ENCODE results near the gene ALOXE3. TPM values are rescaled to one million over a fixed set of nuclear protein-coding genes. Genes with fewer than 3 reads are reported as not detected.
A peak's percentile ranks its signal among the peaks of the same experiment; 100 is the strongest.
"Not testable (repeated sequence)": the region's sequence is repeated elsewhere in the genome, so short reads cannot be mapped to it uniquely, and the experiment has no call there.

Gene ALOXE3
- polyA plus RNA-seq, 4 donors = 0.13 to 1.6 TPM; not detected in 2

DNA sequence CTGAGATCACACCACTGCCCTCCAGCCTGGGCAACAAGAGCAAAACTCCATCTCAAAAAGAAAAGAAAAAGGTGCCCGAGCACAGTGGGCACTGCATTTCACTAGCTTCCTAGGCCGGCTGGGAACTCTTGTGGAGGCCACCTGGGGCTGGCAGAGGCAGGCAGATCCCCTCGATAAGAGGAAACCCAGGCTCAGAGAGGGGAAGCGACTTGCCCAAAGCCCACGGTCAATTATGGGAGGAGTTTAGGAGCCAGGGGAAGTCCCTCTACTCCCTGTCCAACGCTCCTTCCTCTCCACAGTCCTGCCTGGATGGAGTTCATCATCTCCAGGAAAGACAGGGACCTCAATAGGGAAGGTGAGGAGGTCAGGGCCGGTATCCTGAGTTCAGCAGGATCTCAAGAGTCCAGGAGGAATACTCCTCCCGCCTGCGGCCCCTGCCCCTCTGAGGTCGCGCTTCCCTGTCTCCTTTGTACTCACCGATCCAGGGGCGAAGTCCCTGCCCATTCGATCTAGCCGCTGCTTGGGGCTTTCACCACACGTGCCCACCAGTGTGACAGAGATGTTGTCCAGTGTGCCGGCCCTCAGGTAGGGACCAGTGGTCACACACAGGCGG, 841 bp downstream of the ALOXE3 start:
- WGBS, 3 donors = 3 to 5% (median 4%) methylated on average over 18 of the region's 18 CpGs
- H3K27me3 ChIP-seq (ENCODE audit: control insufficient read depth in 3 of 3, insufficient read depth in 3 of 3, low read length in 3 of 3) = peaks cover 4 to 74% (median 18%) of the 10 kb centered on the region in 3 donors
- no peaks in the 10 kb centered on the region for H3K9me3 ChIP-seq (ENCODE audit: control insufficient read depth in 2 of 2, insufficient read depth in 1 of 2, low read depth in 1 of 2, low read length in 1 of 2)
- H3K4me3 ChIP-seq (ENCODE audit: low read depth in 1 of 3, low read length in 3 of 3) = peak overlapping the region in 2 of 3 donors; percentile 36 to 76
- FAIRE-seq (no peak), DNase-seq (peak; percentile 10 to 41)
- H3K27ac ChIP-seq (ENCODE audit: low read depth in 1 of 3, low read length in 2 of 3) = peak overlapping the region in 2 of 3 donors; percentile 63 to 67
- H3K36me3 ChIP-seq (ENCODE audit: control insufficient read depth in 3 of 3, insufficient read depth in 2 of 3, low read depth in 1 of 3, low read length in 3 of 3) = no peaks in the 10 kb centered on the region
- peaks cover 7 to 41% (median 12%) of the 10 kb centered on the region in 3 donors for H3K4me1 ChIP-seq (ENCODE audit: control insufficient read depth in 3 of 3, insufficient read depth in 2 of 3, low read depth in 1 of 3, low read length in 2 of 3)

DNA sequence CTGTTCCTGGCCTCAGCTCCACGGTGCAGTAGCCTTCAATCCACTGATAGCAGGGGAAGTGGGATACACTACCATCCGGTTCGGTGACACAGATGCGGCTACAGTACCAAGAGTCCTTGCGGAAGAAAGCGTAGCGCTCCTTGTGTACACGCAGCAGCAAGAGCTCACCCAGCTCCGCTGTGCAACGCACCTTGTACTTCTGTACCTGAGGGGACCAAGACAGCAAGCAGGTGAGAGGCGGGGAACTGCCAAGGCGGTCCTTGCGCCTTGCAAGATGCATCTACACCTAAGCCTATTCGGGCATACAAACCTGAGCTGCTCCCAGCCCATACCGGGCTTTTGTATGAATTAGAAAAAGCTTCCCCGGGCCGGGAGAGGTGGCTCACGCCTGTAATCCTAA, 1.5 kb downstream of the ALOXE3 start:
- H3K9me3 ChIP-seq (ENCODE audit: control insufficient read depth in 2 of 2, insufficient read depth in 1 of 2, low read depth in 1 of 2, low read length in 1 of 2) = no peaks in the 10 kb centered on the region
- peak; percentile 35 to 44 for DNase-seq
- H3K4me3 ChIP-seq (ENCODE audit: low read depth in 1 of 3, low read length in 3 of 3) = no peak overlapping the region
- WGBS, 3 donors = 20 to 42% (median 21%) methylated on average over 18 of the region's 18 CpGs
- no peaks in the 10 kb centered on the region for H3K36me3 ChIP-seq (ENCODE audit: control insufficient read depth in 3 of 3, insufficient read depth in 2 of 3, low read depth in 1 of 3, low read length in 3 of 3)
- H3K27me3 ChIP-seq (ENCODE audit: control insufficient read depth in 3 of 3, insufficient read depth in 3 of 3, low read length in 3 of 3) = peaks cover 0 to 74% (median 17%) of the 10 kb centered on the region in 3 donors
- FAIRE-seq = no peak
- H3K27ac ChIP-seq (ENCODE audit: low read depth in 1 of 3, low read length in 2 of 3) = no peak overlapping the region
- H3K4me1 ChIP-seq (ENCODE audit: control insufficient read depth in 3 of 3, insufficient read depth in 2 of 3, low read depth in 1 of 3, low read length in 2 of 3) = peaks cover 5 to 36% (median 6%) of the 10 kb centered on the region in 3 donors

DNA sequence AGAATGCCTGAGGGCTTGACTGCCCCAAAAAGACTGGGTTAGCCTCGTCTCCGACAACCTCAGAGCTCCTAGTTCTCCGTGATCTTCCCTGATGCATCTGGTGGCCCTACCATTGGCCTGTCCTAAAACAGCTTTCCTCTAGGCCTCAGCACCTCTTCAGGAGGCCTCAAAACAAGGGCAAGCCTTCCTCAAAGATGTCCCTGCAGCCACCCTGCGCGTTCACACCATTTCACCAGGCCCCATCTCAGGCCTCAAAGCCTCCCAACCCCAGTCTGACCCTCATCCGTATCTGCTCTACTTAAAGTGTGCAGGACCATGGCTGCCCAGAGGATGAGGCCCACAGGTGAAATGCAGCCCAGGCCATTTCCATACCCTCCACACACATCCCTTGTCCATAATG, 7.4 kb downstream of the ALOXE3 start:
- 90 to 93% (median 91%) methylated on average over 6 of the region's 6 CpGs for WGBS, 3 donors
- H3K9me3 ChIP-seq (ENCODE audit: control insufficient read depth in 2 of 2, insufficient read depth in 1 of 2, low read depth in 1 of 2, low read length in 1 of 2) = no peaks in the 10 kb centered on the region
- H3K27ac ChIP-seq (ENCODE audit: low read depth in 1 of 3, low read length in 2 of 3) = no peak overlapping the region
- FAIRE-seq = no peak
- H3K36me3 ChIP-seq (ENCODE audit: control insufficient read depth in 3 of 3, insufficient read depth in 2 of 3, low read depth in 1 of 3, low read length in 3 of 3) = no peaks in the 10 kb centered on the region
- no peak overlapping the region for H3K4me3 ChIP-seq (ENCODE audit: low read depth in 1 of 3, low read length in 3 of 3)
- peaks cover 0 to 62% (median 16%) of the 10 kb centered on the region in 3 donors for H3K27me3 ChIP-seq (ENCODE audit: control insufficient read depth in 3 of 3, insufficient read depth in 3 of 3, low read length in 3 of 3)
- no peak for DNase-seq
- peaks cover 0 to 16% (median 0%) of the 10 kb centered on the region in 3 donors for H3K4me1 ChIP-seq (ENCODE audit: control insufficient read depth in 3 of 3, insufficient read depth in 2 of 3, low read depth in 1 of 3, low read length in 2 of 3)

GRCh38 chr17:8110456-8110804, 7.9 kb downstream of the ALOXE3 start:
- no peak for FAIRE-seq
- WGBS, 3 donors = 10 to 22% (median 15%) methylated on average over 10 of the region's 10 CpGs
- H3K4me1 ChIP-seq (ENCODE audit: control insufficient read depth in 3 of 3, insufficient read depth in 2 of 3, low read depth in 1 of 3, low read length in 2 of 3) = peaks cover 0 to 16% (median 0%) of the 10 kb centered on the region in 3 donors
- no peaks in the 10 kb centered on the region for H3K36me3 ChIP-seq (ENCODE audit: control insufficient read depth in 3 of 3, insufficient read depth in 2 of 3, low read depth in 1 of 3, low read length in 3 of 3)
- peaks cover 0 to 58% (median 16%) of the 10 kb centered on the region in 3 donors for H3K27me3 ChIP-seq (ENCODE audit: control insufficient read depth in 3 of 3, insufficient read depth in 3 of 3, low read length in 3 of 3)
- H3K4me3 ChIP-seq (ENCODE audit: low read depth in 1 of 3, low read length in 3 of 3) = no peak overlapping the region
- H3K9me3 ChIP-seq (ENCODE audit: control insufficient read depth in 2 of 2, insufficient read depth in 1 of 2, low read depth in 1 of 2, low read length in 1 of 2) = no peaks in the 10 kb centered on the region
- H3K27ac ChIP-seq (ENCODE audit: low read depth in 1 of 3, low read length in 2 of 3) = no peak overlapping the region
- no peak for DNase-seq

DNA sequence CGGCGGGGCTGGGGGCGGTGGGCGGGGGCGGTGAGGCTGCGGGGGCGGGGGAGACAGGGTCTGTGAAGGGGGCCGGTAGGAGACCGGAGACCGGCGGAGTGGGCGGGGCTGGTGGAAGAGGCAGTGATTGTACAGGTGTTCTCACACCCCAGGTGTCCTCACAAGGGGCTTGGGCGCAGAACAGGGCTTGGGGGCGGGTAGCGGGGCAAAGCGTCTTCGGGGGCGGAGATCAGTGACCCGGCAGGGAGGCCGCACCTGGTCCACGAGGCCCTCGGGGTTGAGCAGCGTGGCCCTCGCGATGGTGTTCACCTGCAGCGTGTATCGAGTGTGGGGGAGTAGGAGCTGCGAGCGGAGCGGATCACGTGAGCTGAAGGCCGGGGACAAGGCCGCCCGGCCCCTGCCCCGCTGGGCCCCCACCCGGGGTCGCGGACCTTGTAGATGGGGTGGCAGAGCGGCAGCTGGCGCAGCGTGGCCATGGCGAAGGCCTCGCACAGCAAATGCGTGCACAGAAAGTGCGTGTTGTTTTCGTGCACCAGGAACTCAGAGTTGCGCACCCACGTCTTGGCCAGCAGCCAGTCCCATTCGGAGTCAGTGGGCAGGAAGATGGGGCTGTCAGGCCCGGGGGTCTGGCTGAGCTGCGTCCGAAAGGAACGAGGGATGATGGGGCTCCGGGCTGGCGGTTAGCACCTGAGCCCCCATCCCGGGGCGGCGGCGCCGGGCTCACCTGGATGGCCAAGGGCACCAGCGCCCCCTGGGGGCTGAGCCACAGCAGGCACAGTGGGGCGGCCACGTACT, 8.5 kb downstream of the ALOXE3 start:
- Histone ChIP-seq H3K9me3 (ENCODE audit: control insufficient read depth in 2 of 2, insufficient read depth in 1 of 2, low read depth in 1 of 2, low read length in 1 of 2) (no peaks in the 10 kb centered on the region), H3K4me3 (ENCODE audit: low read depth in 1 of 3, low read length in 3 of 3) (peak overlapping the region; percentile 21 to 42 (median 21)), H3K4me1 (ENCODE audit: control insufficient read depth in 3 of 3, insufficient read depth in 2 of 3, low read depth in 1 of 3, low read length in 2 of 3) (peaks cover 0 to 16% (median 0%) of the 10 kb centered on the region in 3 donors), H3K27ac (ENCODE audit: low read depth in 1 of 3, low read length in 2 of 3) (no peak overlapping the region), H3K27me3 (ENCODE audit: control insufficient read depth in 3 of 3, insufficient read depth in 3 of 3, low read length in 3 of 3) (peaks cover 0 to 52% (median 16%) of the 10 kb centered on the region in 3 donors), H3K36me3 (ENCODE audit: control insufficient read depth in 3 of 3, insufficient read depth in 2 of 3, low read depth in 1 of 3, low read length in 3 of 3) (no peaks in the 10 kb centered on the region)
- DNase-seq (peak; percentile 65 to 87), FAIRE-seq (no peak)
- 4 to 10% (median 5%) methylated on average over 42 to 63 of the region's 63 CpGs for WGBS, 3 donors

DNA sequence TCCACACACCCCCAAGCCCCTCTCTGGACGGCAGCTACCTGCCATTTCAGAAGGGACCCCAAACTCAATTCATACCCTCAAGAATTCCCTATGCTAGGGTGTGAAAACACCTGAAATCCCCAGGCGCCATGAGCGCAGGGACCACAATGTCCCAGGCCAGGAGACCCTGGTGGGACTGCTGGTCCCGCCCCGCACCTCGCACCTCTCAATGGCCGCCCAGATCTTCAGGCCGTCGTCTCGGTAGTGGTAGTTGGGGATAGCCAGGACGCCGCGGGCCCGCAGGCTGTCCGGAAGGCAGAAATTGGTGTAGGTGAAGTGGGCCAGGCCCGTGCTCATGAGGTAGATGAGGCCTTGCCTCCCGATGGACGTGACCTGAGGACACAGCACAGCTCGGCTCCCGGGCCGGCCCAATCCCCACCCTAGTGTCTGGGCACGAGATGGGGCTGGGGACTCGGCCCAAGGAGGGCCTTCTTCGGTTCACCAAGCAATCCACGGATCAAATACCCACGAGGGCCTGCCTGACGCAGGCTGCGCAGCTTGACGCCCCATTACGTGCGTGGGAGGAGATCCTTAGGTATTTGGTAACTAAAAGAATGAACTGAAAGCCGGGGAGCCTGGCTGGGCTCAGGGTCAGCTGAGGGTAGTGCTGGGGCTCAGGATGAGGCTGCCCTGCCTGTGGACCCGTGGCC, 9.2 kb downstream of the ALOXE3 start:
- H3K4me3 ChIP-seq (ENCODE audit: low read depth in 1 of 3, low read length in 3 of 3) = no peak overlapping the region
- H3K9me3 ChIP-seq (ENCODE audit: control insufficient read depth in 2 of 2, insufficient read depth in 1 of 2, low read depth in 1 of 2, low read length in 1 of 2) = no peaks in the 10 kb centered on the region
- DNase-seq = no peak
- no peak for FAIRE-seq
- no peak overlapping the region for H3K27ac ChIP-seq (ENCODE audit: low read depth in 1 of 3, low read length in 2 of 3)
- no peaks in the 10 kb centered on the region for H3K36me3 ChIP-seq (ENCODE audit: control insufficient read depth in 3 of 3, insufficient read depth in 2 of 3, low read depth in 1 of 3, low read length in 3 of 3)
- peaks cover 0 to 16% (median 0%) of the 10 kb centered on the region in 3 donors for H3K4me1 ChIP-seq (ENCODE audit: control insufficient read depth in 3 of 3, insufficient read depth in 2 of 3, low read depth in 1 of 3, low read length in 2 of 3)
- WGBS, 3 donors = 74 to 85% (median 82%) methylated on average over 32 to 33 of the region's 33 CpGs
- H3K27me3 ChIP-seq (ENCODE audit: control insufficient read depth in 3 of 3, insufficient read depth in 3 of 3, low read length in 3 of 3) = peaks cover 0 to 44% (median 11%) of the 10 kb centered on the region in 3 donors

DNA sequence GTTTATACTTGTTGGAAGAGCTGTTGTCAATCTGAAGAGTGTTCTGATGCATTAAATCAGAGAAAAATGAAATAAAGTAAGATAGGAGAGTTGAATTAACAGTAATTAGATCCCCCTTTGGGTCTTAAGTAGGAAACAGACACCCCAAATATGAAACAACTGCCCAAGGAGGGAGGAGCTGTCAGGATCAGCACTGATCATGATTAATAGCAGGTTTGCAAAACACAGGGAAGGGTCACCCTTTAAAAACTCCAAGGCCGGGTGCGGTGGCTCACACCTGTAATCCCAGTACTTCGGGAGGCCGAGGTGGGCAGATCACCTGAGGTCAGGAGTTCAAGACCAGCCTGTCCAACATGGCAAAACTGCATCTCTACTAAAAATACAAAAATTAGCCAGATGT, 11.3 kb downstream of the ALOXE3 start:
- not testable (repeated sequence) for H3K9me3 ChIP-seq (ENCODE audit: control insufficient read depth in 2 of 2, insufficient read depth in 1 of 2, low read depth in 1 of 2, low read length in 1 of 2); H3K4me3 ChIP-seq (ENCODE audit: low read depth in 1 of 3, low read length in 3 of 3); FAIRE-seq; H3K27ac ChIP-seq (ENCODE audit: low read depth in 1 of 3, low read length in 2 of 3); H3K36me3 ChIP-seq (ENCODE audit: control insufficient read depth in 3 of 3, insufficient read depth in 2 of 3, low read depth in 1 of 3, low read length in 3 of 3); DNase-seq
- peaks cover 0 to 16% (median 0%) of the 10 kb centered on the region in 3 donors for H3K4me1 ChIP-seq (ENCODE audit: control insufficient read depth in 3 of 3, insufficient read depth in 2 of 3, low read depth in 1 of 3, low read length in 2 of 3)
- H3K27me3 ChIP-seq (ENCODE audit: control insufficient read depth in 3 of 3, insufficient read depth in 3 of 3, low read length in 3 of 3) = peaks cover 0 to 30% (median 11%) of the 10 kb centered on the region in 3 donors
- WGBS, 3 donors = 67 to 89% (median 70%) methylated on average over 4 of the region's 4 CpGs

- Histone ChIP-seq H3K27me3 (ENCODE audit: control insufficient read depth in 3 of 3, insufficient read depth in 3 of 3, low read length in 3 of 3) (peaks cover 0 to 21% (median 6%) of the 10 kb centered on the region in 3 donors), H3K9me3 (ENCODE audit: control insufficient read depth in 2 of 2, insufficient read depth in 1 of 2, low read depth in 1 of 2, low read length in 1 of 2) (no peaks in the 10 kb centered on the region), H3K4me3 (ENCODE audit: low read depth in 1 of 3, low read length in 3 of 3) (no peak overlapping the region), H3K4me1 (ENCODE audit: control insufficient read depth in 3 of 3, insufficient read depth in 2 of 3, low read depth in 1 of 3, low read length in 2 of 3) (peaks cover 0 to 16% (median 0%) of the 10 kb centered on the region in 3 donors), H3K27ac (ENCODE audit: low read depth in 1 of 3, low read length in 2 of 3) (no peak overlapping the region), H3K36me3 (ENCODE audit: control insufficient read depth in 3 of 3, insufficient read depth in 2 of 3, low read depth in 1 of 3, low read length in 3 of 3) (no peaks in the 10 kb centered on the region)
- DNase-seq (no peak), FAIRE-seq (no peak)
- WGBS, 3 donors = 78 to 81% (median 78%) methylated on average over 5 of the region's 5 CpGs
These were observed 12.3 kb downstream of the ALOXE3 start for GRCh38 chr17:8105957-8106398.
